ENCODE data around the gene PNPLA4. TPM values are rescaled to one million over a fixed set of nuclear protein-coding genes. Genes with fewer than 3 reads are reported as not detected.
A peak's percentile ranks its signal among the peaks of the same experiment; 100 is the strongest.

PNPLA4 gene
- total RNA-seq, 1 experiment from 2014 or later, result 14.1 TPM

- Histone ChIP-seq H3K27ac (ENCODE audit: low read depth, low read length, poor library complexity, severe bottlenecking) (no peak overlapping the region), H3K4me3 (ENCODE audit: low read depth, low read length, poor library complexity, severe bottlenecking) (no peak overlapping the region), H3K4me1 (ENCODE audit: insufficient read depth, low read length, poor library complexity, severe bottlenecking) (no peaks in the 10 kb centered on the region), H3K27me3 (replicated peaks; ENCODE audit: insufficient read depth, low read depth, low read length, poor library complexity) (no peaks in the 10 kb centered on the region), H3K9me3 (ENCODE audit: low read depth, low read length, poor library complexity, severe bottlenecking) (no peaks in the 10 kb centered on the region), H3K36me3 (ENCODE audit: insufficient read depth, low read length, poor library complexity, severe bottlenecking) (no peaks in the 10 kb centered on the region)
- ChIA-PET POLR2A (ENCODE audit: low non-redundant PET) (no interaction called here), CTCF (no interaction called here)
- BruUV-seq (replicated peaks), result no TSS peak
- TF ChIP-seq CTCF (conservative IDR thresholded peaks at IDR 0.05; ENCODE audit: low read depth, low read length), result no peak
- no peak for TF ChIP-seq EZH2 (IDR thresholded peaks at IDR 0.05; ENCODE audit: borderline replicate concordance, low read depth, low read length, poor library complexity, severe bottlenecking)
- intact Hi-C loops (cut with micrococcal nuclease; ENCODE audit: unreplicated experiment), result no loop called here
- DNase-seq (ENCODE audit: low spot score), result no peak
Measured at GRCh38 chrX:7943600-7944245, 16.5 kb upstream of the PNPLA4 start.

- POLR2A ChIA-PET (ENCODE audit: low non-redundant PET), result no interaction called here
- H3K9me3 ChIP-seq (ENCODE audit: low read depth, low read length, poor library complexity, severe bottlenecking), result no peaks in the 10 kb centered on the region
- BruUV-seq (replicated peaks), result no TSS peak
- no peak overlapping the region for H3K27ac ChIP-seq (ENCODE audit: low read depth, low read length, poor library complexity, severe bottlenecking)
- H3K27me3 ChIP-seq (replicated peaks; ENCODE audit: insufficient read depth, low read depth, low read length, poor library complexity), result no peaks in the 10 kb centered on the region
- no peak overlapping the region for H3K4me3 ChIP-seq (ENCODE audit: low read depth, low read length, poor library complexity, severe bottlenecking)
- CTCF ChIA-PET, result no interaction called here
- TF ChIP-seq EZH2 (IDR thresholded peaks at IDR 0.05; ENCODE audit: borderline replicate concordance, low read depth, low read length, poor library complexity, severe bottlenecking), result no peak
- TF ChIP-seq CTCF (conservative IDR thresholded peaks at IDR 0.05; ENCODE audit: low read depth, low read length), result peak; percentile 53
- intact Hi-C loops (cut with micrococcal nuclease; ENCODE audit: unreplicated experiment), result no loop called here
- no peaks in the 10 kb centered on the region for H3K4me1 ChIP-seq (ENCODE audit: insufficient read depth, low read length, poor library complexity, severe bottlenecking)
- no peaks in the 10 kb centered on the region for H3K36me3 ChIP-seq (ENCODE audit: insufficient read depth, low read length, poor library complexity, severe bottlenecking)
- DNase-seq (ENCODE audit: low spot score), result peak; percentile 33
Measured at GRCh38 chrX:7941390-7942042, 14.3 kb upstream of the PNPLA4 start.

GRCh38 chrX:7934026-7934425 lies 6.8 kb upstream of the PNPLA4 start:
- TF ChIP-seq CTCF (conservative IDR thresholded peaks at IDR 0.05; ENCODE audit: low read depth, low read length), result no peak
- TF ChIP-seq EZH2 (IDR thresholded peaks at IDR 0.05; ENCODE audit: borderline replicate concordance, low read depth, low read length, poor library complexity, severe bottlenecking), result no peak
- Histone ChIP-seq H3K4me1 (ENCODE audit: insufficient read depth, low read length, poor library complexity, severe bottlenecking) (no peaks in the 10 kb centered on the region), H3K36me3 (ENCODE audit: insufficient read depth, low read length, poor library complexity, severe bottlenecking) (no peaks in the 10 kb centered on the region), H3K9me3 (ENCODE audit: low read depth, low read length, poor library complexity, severe bottlenecking) (no peaks in the 10 kb centered on the region), H3K27me3 (replicated peaks; ENCODE audit: insufficient read depth, low read depth, low read length, poor library complexity) (no peaks in the 10 kb centered on the region), H3K4me3 (ENCODE audit: low read depth, low read length, poor library complexity, severe bottlenecking) (no peak overlapping the region), H3K27ac (ENCODE audit: low read depth, low read length, poor library complexity, severe bottlenecking) (no peak overlapping the region)
- BruUV-seq (replicated peaks), result no TSS peak
- ChIA-PET POLR2A (ENCODE audit: low non-redundant PET) (no interaction called here), CTCF (no interaction called here)
- intact Hi-C loops (cut with micrococcal nuclease; ENCODE audit: unreplicated experiment), result no loop called here
- DNase-seq (ENCODE audit: low spot score), result no peak
